H1 (cell line): Measurements from ENCODE around the gene SOX8. TPM values are rescaled to one million over a fixed set of nuclear protein-coding genes. Genes with fewer than 3 reads are reported as not detected.

Experiments used
- CTCF ChIA-PET: fragments of 300-600 bp; sonication (Branson Sonifier 250); formaldehyde crosslinking; loops from one replicate; lab custom pipeline; 2021; ENCODE audit not compliant: partially characterized antibody; lab: Charles Lee
- POLR2A ChIA-PET: fragments of 300-600 bp; sonication (Branson Sonifier 250); formaldehyde crosslinking; loops from one replicate; lab custom pipeline; 2021; ENCODE audit warnings: inconsistent platforms; ENCODE audit not compliant: partially characterized antibody; lab: Charles Lee
- DNase-seq, 2 experiments: peaks; one replicate each; pipeline versions ENCODE4 v3.0.0 to v3.0.0-alpha.2; 2010 to 2022; ENCODE audit warnings: low spot score in 2 of 2, low read depth in 1 of 2, mixed read lengths in 1 of 2
- FAIRE-seq: peaks from 2 replicates; lab custom pipeline; 2011; peaks lifted over from hg19 to GRCh38; lab: Jason Lieb, UNC
- H2AFZ ChIP-seq: 2 replicates; pipeline ENCODE4 v1.8.1; 2012; ENCODE audit warnings: low read length, inconsistent platforms
- H2AK5ac ChIP-seq: 2 replicates; pipeline ENCODE4 v1.6.1; 2013; ENCODE audit warnings: low read depth, low read length
- H2BK120ac ChIP-seq: replicated peaks from 2 replicates; pipeline ENCODE3; 2013; ENCODE audit warnings: low read depth, low read length, inconsistent platforms
- H2BK12ac ChIP-seq: 2 replicates; pipeline ENCODE4 v1.6.1; 2013; ENCODE audit warnings: low read depth, low read length
- H2BK15ac ChIP-seq: 2 replicates; pipeline ENCODE4 v1.6.1; 2013; ENCODE audit warnings: low read length
- H2BK20ac ChIP-seq: 2 replicates; pipeline ENCODE4 v1.6.1; 2013; ENCODE audit warnings: low read length
- H2BK5ac ChIP-seq: 2 replicates; pipeline ENCODE4 v1.6.1; 2013; ENCODE audit warnings: low read depth, low read length
- H3K14ac ChIP-seq: 2 replicates; pipeline ENCODE4 v1.6.1; 2013; ENCODE audit warnings: inconsistent platforms; ENCODE audit not compliant: insufficient read length
- H3K18ac ChIP-seq: 2 replicates; pipeline ENCODE4 v1.6.1; 2013; ENCODE audit warnings: low read length; ENCODE audit errors: extremely low read depth
- H3K23ac ChIP-seq: 2 replicates; pipeline ENCODE4 v1.6.1; 2013; ENCODE audit warnings: inconsistent platforms; ENCODE audit not compliant: insufficient read length
- H3K23me2 ChIP-seq: 2 replicates; pipeline ENCODE4 v1.6.1; 2013; ENCODE audit warnings: low read depth, low read length
- H3K27ac ChIP-seq: 2 replicates; pipeline ENCODE4 v1.6.1; 2011; ENCODE audit warnings: low read depth, low read length, inconsistent platforms
- H3K27me3 ChIP-seq, 4 experiments: replicated peaks in 1 of 4; 1 replicate in 1 of 4; 2 replicates in 3 of 4; pipeline versions ENCODE4 v1.6.1 to v1.8.1; 2011 to 2013; ENCODE audit warnings: low read length in 3 of 4, mild to moderate bottlenecking in 3 of 4, inconsistent platforms in 2 of 4, mixed read lengths in 2 of 4, moderate library complexity in 1 of 4; ENCODE audit not compliant: control insufficient read depth in 3 of 4, insufficient read depth in 3 of 4; ENCODE audit errors: extremely low read depth in 1 of 4
- H3K36me3 ChIP-seq, 4 experiments: 2 replicates each; pipeline versions ENCODE4 v1.6.1 to v1.8.1; 2011 to 2013; ENCODE audit warnings: mild to moderate bottlenecking in 4 of 4, low read length in 3 of 4, moderate library complexity in 2 of 4, control low read depth in 1 of 4, inconsistent platforms in 1 of 4; ENCODE audit not compliant: insufficient read depth in 4 of 4, control insufficient read depth in 2 of 4
- H3K4ac ChIP-seq: replicated peaks from 2 replicates; pipeline ENCODE3; 2013; ENCODE audit warnings: low read length, low read depth, mixed read lengths, inconsistent platforms; ENCODE audit not compliant: insufficient read length
- H3K4me1 ChIP-seq, 4 experiments: replicated peaks in 1 of 4; 1 replicate in 1 of 4; 2 replicates in 3 of 4; pipeline versions ENCODE4 v1.6.1 to v1.8.1; 2011 to 2013; ENCODE audit warnings: low read length in 3 of 4, inconsistent platforms in 2 of 4, mixed read lengths in 1 of 4; ENCODE audit not compliant: insufficient read depth in 4 of 4, control insufficient read depth in 3 of 4
- H3K4me2 ChIP-seq, 2 experiments: 2 replicates each; pipeline versions ENCODE4 v1.6.1 to v1.8.1; 2011 to 2013; ENCODE audit warnings: low read depth in 2 of 2, low read length in 2 of 2, control low read depth in 1 of 2, inconsistent platforms in 1 of 2, mild to moderate bottlenecking in 1 of 2; ENCODE audit not compliant: insufficient read depth in 1 of 2
- H3K4me3 ChIP-seq, 4 experiments: fragments of 200-600, 300-600 bp in 1 of 4; sonication (generic), shearing (Covaris generic), sonication (Bioruptor Twin) in 1 of 4; 2 replicates each; pipeline versions ENCODE4 v1.5.1 to v1.8.1; 2011 to 2016; ENCODE audit warnings: low read length in 4 of 4, low read depth in 3 of 4, control low read depth in 2 of 4, inconsistent platforms in 2 of 4, mild to moderate bottlenecking in 2 of 4, mixed read lengths in 1 of 4, moderate library complexity in 1 of 4; ENCODE audit not compliant: insufficient read depth in 2 of 4; ENCODE audit errors: extremely low read depth in 1 of 4
- H3K56ac ChIP-seq: replicated peaks from 2 replicates; pipeline ENCODE3; 2013; ENCODE audit warnings: low read depth, mild to moderate bottlenecking, mixed read lengths, low read length, inconsistent platforms; ENCODE audit not compliant: insufficient read length
- H3K79me1 ChIP-seq: 2 replicates; pipeline ENCODE4 v1.6.1; 2013; ENCODE audit warnings: low read depth, low read length, control low read depth
- H3K79me2 ChIP-seq, 2 experiments: 2 replicates each; pipeline versions ENCODE4 v1.6.1 to v1.8.1; 2012 to 2013; ENCODE audit warnings: low read length in 2 of 2, mild to moderate bottlenecking in 2 of 2, inconsistent platforms in 1 of 2; ENCODE audit not compliant: insufficient read depth in 2 of 2, control insufficient read depth in 1 of 2
- H3K9ac ChIP-seq, 4 experiments: replicated peaks in 1 of 4; 1 replicate in 1 of 4; 2 replicates in 3 of 4; pipeline versions ENCODE4 v1.6.1 to v1.8.1; 2011 to 2013; ENCODE audit warnings: low read depth in 3 of 4, low read length in 3 of 4, control low read depth in 2 of 4, mild to moderate bottlenecking in 2 of 4, moderate library complexity in 2 of 4, inconsistent platforms in 1 of 4; ENCODE audit errors: extremely low read depth in 1 of 4
- H3K9me3 ChIP-seq, 2 experiments: 2 replicates each; pipeline versions ENCODE4 v1.6.1 to v1.8.1; 2012 to 2013; ENCODE audit warnings: mild to moderate bottlenecking in 2 of 2, moderate library complexity in 2 of 2, control low read depth in 1 of 2, inconsistent platforms in 1 of 2, low read depth in 1 of 2, low read length in 1 of 2, mixed read lengths in 1 of 2; ENCODE audit not compliant: insufficient read depth in 2 of 2
- H4K20me1 ChIP-seq, 2 experiments: replicated peaks in 1 of 2; 2 replicates each; pipeline versions ENCODE3 to v1.8.1; 2011 to 2013; ENCODE audit warnings: inconsistent platforms in 2 of 2, low read length in 2 of 2, mild to moderate bottlenecking in 1 of 2; ENCODE audit not compliant: insufficient read depth in 2 of 2, control insufficient read depth in 1 of 2
- H4K5ac ChIP-seq: 2 replicates; pipeline ENCODE4 v1.6.1; 2013; ENCODE audit warnings: low read length, low read depth, mixed read lengths, inconsistent platforms; ENCODE audit not compliant: insufficient read length
- H4K8ac ChIP-seq: 2 replicates; pipeline ENCODE4 v1.8.0; 2013; ENCODE audit warnings: mild to moderate bottlenecking, moderate library complexity, low read length, inconsistent platforms; ENCODE audit not compliant: insufficient read depth; ENCODE audit errors: extremely low read depth
- H4K91ac ChIP-seq: replicated peaks from 2 replicates; pipeline ENCODE3; 2013; ENCODE audit warnings: low read length, mixed read lengths, inconsistent platforms; ENCODE audit not compliant: insufficient read length
- CBX5 ChIP-seq: fragments of 300-800, 300-1000 bp; sonication (generic); IDR thresholded peaks from 2 replicates; pipeline ENCODE4 v1.7.1; 2016; ENCODE audit warnings: antibody characterized with exemption, low read length, low read depth
- HDAC2 ChIP-seq, 2 experiments: fragments of 300-600 bp in 1 of 2; sonication (generic) in 1 of 2; IDR thresholded peaks; 2 replicates each; pipeline ENCODE4 v1.6.1; 2011 to 2012; ENCODE audit warnings: low read depth in 2 of 2, low read length in 2 of 2, mild to moderate bottlenecking in 2 of 2, moderate library complexity in 2 of 2, borderline replicate concordance in 1 of 2, inconsistent platforms in 1 of 2
- KDM1A ChIP-seq: fragments of 200-600, 300-600 bp; sonication (generic); IDR thresholded peaks from 2 replicates; pipeline ENCODE4 v1.7.1; 2016; ENCODE audit warnings: mild to moderate bottlenecking, low read length, borderline replicate concordance
- KDM4A ChIP-seq: IDR thresholded peaks from one replicate; pipeline ENCODE4 v1.7.1; 2012; ENCODE audit warnings: low read depth, mild to moderate bottlenecking, moderate library complexity, low read length, inconsistent platforms; ENCODE audit not compliant: severe bottlenecking
- PHF8 ChIP-seq: fragments of 200-600 bp; sonication (generic); conservative IDR thresholded peaks from 2 replicates; pipeline ENCODE4 v1.7.1; 2012; ENCODE audit warnings: low read depth, mild to moderate bottlenecking, inconsistent platforms, low read length, moderate library complexity
- POLR2A ChIP-seq, 2 experiments: IDR thresholded peaks; 1 replicate in 1 of 2; 2 replicates in 1 of 2; pipeline ENCODE4 v1.6.1; 2011; ENCODE audit warnings: low read depth in 2 of 2, low read length in 2 of 2, mild to moderate bottlenecking in 2 of 2; ENCODE audit errors: control extremely low read depth in 1 of 2
- SP4 ChIP-seq: IDR thresholded peaks from 2 replicates; pipeline ENCODE4 v1.6.1; 2012; ENCODE audit warnings: low read length, inconsistent platforms
- TAF1 ChIP-seq: IDR thresholded peaks from 2 replicates; pipeline ENCODE4 v1.6.1; 2011; ENCODE audit warnings: mild to moderate bottlenecking, low read depth, low read length
- TAF7 ChIP-seq: optimal IDR thresholded peaks from 2 replicates; pipeline ENCODE3; 2011; ENCODE audit warnings: low read depth, mild to moderate bottlenecking, inconsistent platforms, low read length, moderate library complexity, borderline replicate concordance
- WGBS, 2 experiments: shearing (Covaris generic) in 1 of 2; methylation state at CpG; one replicate each; pipeline versions ENCODE4 v1.1.6 to v1.1.7; 2013 to 2015; ENCODE audit warnings: low lambda C conversion rate in 2 of 2, mixed read lengths in 2 of 2, inconsistent platforms in 1 of 2, low coverage in 1 of 2, missing lambda C conversion rate in 1 of 2; ENCODE audit not compliant: insufficient replicate concordance in 2 of 2, insufficient coverage in 1 of 2, insufficient read length in 1 of 2; ENCODE audit errors: extremely low coverage in 1 of 2, missing lambda C conversion rate in 1 of 2; 5-methylcytosine and 5-hydroxymethylcytosine counted together
- polyA plus RNA-seq, 7 experiments: library from polyadenylated mRNA; depleted of rRNA in 3 of 7; stranded (reverse) in 5 of 7; unstranded in 2 of 7; fragments of >200 nt in 5 of 7; fragments of 200-250 nt in 2 of 7; gene quantifications; 1 replicate in 5 of 7; 2 replicates in 1 of 7; 4 replicates in 1 of 7; pipeline versions ENCODE4 v1.2.1 to v1.2.3, GENCODE V29; 2011 to 2013; ENCODE audit warnings: missing spikeins in 2 of 7, mixed read lengths in 2 of 7
- total RNA-seq: library from RNA; stranded (reverse); fragmentation: NEBNext Ultra II Directional; extraction: Animal tissue kit (Norgen Biotek cat#: 25700); gene quantifications from 2 replicates; pipeline ENCODE4 v1.2.1, GENCODE V29; 2021

SOX8 gene
- total and polyA plus RNA-seq, 2 of the 8 experiments (the other 6 are each of a cell fraction or from before 2014, with no cell fraction given), result 2.2 to 5.7 TPM

DNA sequence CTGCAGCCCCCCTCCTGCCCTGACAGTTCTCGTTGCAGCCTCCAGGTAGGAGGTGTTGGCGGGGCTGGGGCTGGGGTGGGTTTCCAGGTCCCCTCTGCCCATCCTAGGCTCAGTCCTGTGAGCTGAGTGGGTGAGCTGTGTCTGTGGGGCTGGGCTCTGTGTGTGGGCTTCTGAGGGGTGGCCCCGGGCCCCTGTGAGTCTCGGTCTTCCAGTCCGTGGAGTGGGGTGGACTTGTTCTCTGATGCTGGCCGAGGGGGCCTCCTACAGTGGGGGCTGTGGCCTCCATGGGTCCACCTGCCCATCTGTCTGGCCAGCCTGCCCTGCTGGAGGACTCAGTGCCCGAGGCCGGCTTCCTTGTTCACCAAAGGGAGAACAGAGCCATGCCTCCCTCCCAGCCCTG is 32.7 kb downstream of the SOX8 start:
- Histone ChIP-seq H3K36me3 (no peaks in the 10 kb centered on the region), H3K56ac (no peak overlapping the region), H3K4me2 (no peak overlapping the region), H4K8ac (no peak overlapping the region; the same call in 1 of the 2 replicates), H2BK15ac (no peak overlapping the region), H3K4me3 (no peak overlapping the region), H4K20me1 (no peaks in the 10 kb centered on the region), H2AFZ (no peak overlapping the region), H2BK12ac (no peak overlapping the region), H2BK120ac (no peak overlapping the region), H3K27me3 (no peaks in the 10 kb centered on the region; a peak in 1 of 7 replicates), H2BK20ac (no peak overlapping the region), H3K18ac (no peak overlapping the region), H4K91ac (no peak overlapping the region), H2AK5ac (no peak overlapping the region), H2BK5ac (no peak overlapping the region), H3K23me2 (no peaks in the 10 kb centered on the region)
- DNase-seq, result no peak
- WGBS, 2 experiments, result 83% methylated on average over 4 of the region's 8 CpGs; no CpG with 5 or more reads in 1 of the 2 experiments
- ChIA-PET CTCF (interaction anchor here (2.0 kb wide), 1 partner anchor 17 kb away, joined by 5 read pairs; no protein-coding TSS in a partner anchor), POLR2A (no interaction called here)
- no peak for FAIRE-seq
- no peak for TF ChIP-seq POLR2A (IDR thresholded peaks at IDR 0.05; ENCODE audit: control extremely low read depth in 1 of 2, low read depth in 2 of 2, low read length in 2 of 2)
- no peak for TF ChIP-seq SP4
- no peak for TF ChIP-seq KDM1A
- TF ChIP-seq TAF1, result no peak
- no peak for TF ChIP-seq TAF7
- TF ChIP-seq KDM4A, result no peak
- no peak for TF ChIP-seq CBX5
- TF ChIP-seq HDAC2 (IDR thresholded peaks at IDR 0.05; ENCODE audit: borderline replicate concordance in 1 of 2, low read depth in 2 of 2, low read length in 2 of 2), result no peak
- no peak for TF ChIP-seq PHF8
- TF ChIP-seq, all 59 proteins: peak for 0
- Histone ChIP-seq H3K4me1 (0 out of 7 replicates have a peak, but pooled peaks cover 0 to 2% (median 0%) of the 10 kb centered on the region in 4 experiments), H3K14ac (no peak overlapping the region), H3K79me1 (no peaks in the 10 kb centered on the region), H3K9me3 (no peaks in the 10 kb centered on the region), H3K79me2 (no peaks in the 10 kb centered on the region), H3K4ac (no peak overlapping the region), H3K9ac (no peak overlapping the region), H4K5ac (no peak overlapping the region), H3K23ac (no peak overlapping the region), H3K27ac (no peak overlapping the region)
